OCI-LY1 (cell line): ENCODE results near the gene EEFSEC.

Experiments
- H2AFZ ChIP-seq: fragments of 200-600 bp; sonication (generic), shearing (Covaris generic); 2 replicates; pipeline ENCODE4 v1.6.0; 2014; ENCODE audit warnings: antibody characterized with exemption, mild to moderate bottlenecking, low read length
- H3F3A ChIP-seq: fragments of 200-600 bp; sonication (generic), shearing (Covaris generic); 2 replicates; pipeline ENCODE4 v1.6.0; 2014; ENCODE audit warnings: mild to moderate bottlenecking, antibody characterized with exemption, low read length, moderate library complexity; ENCODE audit not compliant: insufficient read depth
- H3K27ac ChIP-seq: fragments of 200-600 bp; sonication (generic); 2 replicates; pipeline ENCODE4 v1.5.1; 2014; ENCODE audit warnings: low read length, mixed run types, mild to moderate bottlenecking, low read depth; ENCODE audit not compliant: poor library complexity, severe bottlenecking
- H3K27me3 ChIP-seq: fragments of 200-600 bp; sonication (generic); 2 replicates; pipeline ENCODE4 v1.6.0; 2014; ENCODE audit warnings: antibody characterized with exemption, mild to moderate bottlenecking, low read length, moderate library complexity; ENCODE audit not compliant: insufficient read depth
- H3K36me3 ChIP-seq: fragments of 200-600 bp; sonication (generic); 2 replicates; pipeline ENCODE4 v1.6.1; 2014; ENCODE audit warnings: mild to moderate bottlenecking, antibody characterized with exemption, low read length, moderate library complexity, mixed read lengths; ENCODE audit not compliant: insufficient read depth
- H3K4me1 ChIP-seq: fragments of 200-600 bp; sonication (generic); 2 replicates; pipeline ENCODE4 v1.5.1; 2014; ENCODE audit warnings: mild to moderate bottlenecking, low read length, moderate library complexity; ENCODE audit not compliant: insufficient read depth, severe bottlenecking
- H3K4me2 ChIP-seq: fragments of 200-600 bp; sonication (generic), shearing (Covaris generic); 2 replicates; pipeline ENCODE4 v1.6.1; 2014; ENCODE audit warnings: low read length
- H3K4me3 ChIP-seq: fragments of 200-600 bp; sonication (generic); 2 replicates; pipeline ENCODE4 v1.5.1; 2014; ENCODE audit warnings: low read length, low read depth, mild to moderate bottlenecking, mixed read lengths; ENCODE audit not compliant: poor library complexity, severe bottlenecking
- H3K79me2 ChIP-seq: fragments of 200-600 bp; shearing (Covaris generic); 2 replicates; pipeline ENCODE4 v1.6.1; 2016; ENCODE audit warnings: mixed run types, low read length, mixed read lengths; ENCODE audit not compliant: insufficient read depth
- H3K9ac ChIP-seq: fragments of 200-600 bp; sonication (generic), shearing (Covaris generic); 2 replicates; pipeline ENCODE4 v1.6.1; 2014; ENCODE audit warnings: mild to moderate bottlenecking, low read length, mixed read lengths
- H3K9me2 ChIP-seq: fragments of 200-600 bp; sonication (generic), shearing (Covaris generic); 2 replicates; pipeline ENCODE4 v1.6.1; 2014; ENCODE audit warnings: low read depth, mild to moderate bottlenecking, low read length, mixed read lengths
- H3K9me3 ChIP-seq: fragments of 200-600 bp; shearing (Covaris generic); 2 replicates; pipeline ENCODE4 v1.6.1; 2014; ENCODE audit warnings: low read length, mixed read lengths
- H4K20me1 ChIP-seq: fragments of 200-600 bp; sonication (generic), shearing (Covaris generic); 2 replicates; pipeline ENCODE4 v1.6.0; 2016; ENCODE audit warnings: mild to moderate bottlenecking, low read length; ENCODE audit not compliant: insufficient read depth
- CTCF ChIP-seq: fragments of 200-600 bp; sonication (generic), shearing (Covaris generic); IDR thresholded peaks from 2 replicates; pipeline ENCODE4 v1.5.1; 2017; ENCODE audit warnings: mild to moderate bottlenecking, antibody characterized with exemption, low read length, moderate library complexity, mixed read lengths
- EZH2 ChIP-seq: fragments of 200-600 bp; sonication (generic), shearing (Covaris generic); IDR thresholded peaks from 2 replicates; pipeline ENCODE4 v1.8.0; 2017; ENCODE audit warnings: borderline replicate concordance, mixed run types, mild to moderate bottlenecking, antibody characterized with exemption, low read length, moderate library complexity, mixed read lengths

The EEFSEC gene

DNA sequence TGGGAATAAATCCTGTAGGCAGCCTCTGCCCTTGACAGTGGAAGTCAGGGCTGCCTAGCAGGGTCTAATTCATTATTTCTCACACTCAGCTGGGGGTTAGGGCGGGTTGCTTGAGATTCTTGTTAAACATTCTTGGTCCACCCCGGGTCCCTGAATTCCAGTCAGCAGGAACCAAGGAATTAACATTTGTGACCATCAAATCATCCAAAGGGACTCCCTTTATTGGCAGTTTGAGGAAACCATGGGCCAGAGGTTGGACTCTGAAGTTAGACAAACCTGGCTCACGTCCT, 122.8 kb downstream of the EEFSEC start:
- TF ChIP-seq EZH2: no peak
- TF ChIP-seq CTCF: no peak
- Histone ChIP-seq H3K9me2 (no peaks in the 10 kb centered on the region), H3K36me3 (no peaks in the 10 kb centered on the region), H3K27ac (no peak overlapping the region), H3K27me3 (no peaks in the 10 kb centered on the region), H3K4me2 (no peak overlapping the region), H4K20me1 (no peaks in the 10 kb centered on the region), H2AFZ (no peak overlapping the region), H3K9me3 (no peaks in the 10 kb centered on the region), H3K79me2 (no peaks in the 10 kb centered on the region), H3F3A (no peaks in the 10 kb centered on the region), H3K4me3 (no peak overlapping the region), H3K9ac (no peak overlapping the region), H3K4me1 (no peaks in the 10 kb centered on the region)

DNA sequence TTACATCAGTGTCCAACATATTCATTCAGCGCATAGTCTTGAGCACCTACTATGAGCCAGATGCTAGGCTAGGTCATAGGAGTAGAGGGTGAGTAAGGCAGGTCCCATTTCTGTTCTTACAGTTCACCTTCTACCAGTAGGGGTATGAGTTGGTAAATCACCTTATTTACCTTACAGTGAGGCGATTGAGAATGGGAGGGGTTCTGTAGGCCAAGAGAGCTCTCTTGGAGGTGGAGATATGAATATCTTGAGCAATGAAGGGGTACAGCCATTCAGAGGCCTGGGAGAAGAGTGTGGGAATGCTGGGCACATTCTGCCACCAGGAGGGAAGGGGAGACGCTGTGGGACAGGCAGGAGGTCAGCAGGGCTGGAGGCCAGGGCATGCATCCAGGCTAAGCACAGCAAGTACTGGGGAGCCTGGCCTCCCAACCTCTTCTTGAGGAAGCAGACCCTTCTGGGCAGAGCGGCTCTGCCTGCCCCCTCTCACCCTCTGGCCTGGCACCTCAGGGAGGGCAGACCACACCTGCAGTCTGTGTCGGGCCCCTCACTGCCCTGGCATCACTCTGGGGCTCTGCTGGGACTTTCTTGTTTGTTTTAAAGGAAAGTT, 123.4 kb downstream of the EEFSEC start:
- H3K4me3 ChIP-seq: no peak overlapping the region
- H3K9me2 ChIP-seq: no peaks in the 10 kb centered on the region
- no peaks in the 10 kb centered on the region for H3K4me1 ChIP-seq
- H3K9me3 ChIP-seq: no peaks in the 10 kb centered on the region
- no peaks in the 10 kb centered on the region for H3K27me3 ChIP-seq
- H3K79me2 ChIP-seq: no peaks in the 10 kb centered on the region
- no peak overlapping the region for H3K27ac ChIP-seq
- H3K9ac ChIP-seq: no peak overlapping the region
- no peak overlapping the region for H2AFZ ChIP-seq
- no peaks in the 10 kb centered on the region for H3F3A ChIP-seq
- H3K36me3 ChIP-seq: no peaks in the 10 kb centered on the region
- TF ChIP-seq CTCF (no peak), EZH2 (no peak)
- H4K20me1 ChIP-seq: no peaks in the 10 kb centered on the region
- no peak overlapping the region for H3K4me2 ChIP-seq

GRCh38 chr3:128277378-128278069, 124.2 kb downstream of the EEFSEC start:
- H3K4me3 ChIP-seq: no peak overlapping the region
- H3K79me2 ChIP-seq: no peaks in the 10 kb centered on the region
- no peaks in the 10 kb centered on the region for H3F3A ChIP-seq
- H2AFZ ChIP-seq: no peak overlapping the region
- TF ChIP-seq EZH2: no peak
- no peak for TF ChIP-seq CTCF
- H3K9me3 ChIP-seq: no peaks in the 10 kb centered on the region
- H3K9me2 ChIP-seq: no peaks in the 10 kb centered on the region
- H3K36me3 ChIP-seq: no peaks in the 10 kb centered on the region
- H3K4me1 ChIP-seq: no peaks in the 10 kb centered on the region
- H3K27me3 ChIP-seq: no peaks in the 10 kb centered on the region
- no peaks in the 10 kb centered on the region for H4K20me1 ChIP-seq
- no peak overlapping the region for H3K4me2 ChIP-seq
- no peak overlapping the region for H3K9ac ChIP-seq
- H3K27ac ChIP-seq: no peak overlapping the region
